ENCODE data around the gene MTNR1A. TPM values are rescaled to one million over a fixed set of nuclear protein-coding genes. Genes with fewer than 3 reads are reported as not detected.

The MTNR1A gene
- total and polyA plus RNA-seq, 2 of the 4 experiments (the other 2 are of a cell fraction): not detected

DNA sequence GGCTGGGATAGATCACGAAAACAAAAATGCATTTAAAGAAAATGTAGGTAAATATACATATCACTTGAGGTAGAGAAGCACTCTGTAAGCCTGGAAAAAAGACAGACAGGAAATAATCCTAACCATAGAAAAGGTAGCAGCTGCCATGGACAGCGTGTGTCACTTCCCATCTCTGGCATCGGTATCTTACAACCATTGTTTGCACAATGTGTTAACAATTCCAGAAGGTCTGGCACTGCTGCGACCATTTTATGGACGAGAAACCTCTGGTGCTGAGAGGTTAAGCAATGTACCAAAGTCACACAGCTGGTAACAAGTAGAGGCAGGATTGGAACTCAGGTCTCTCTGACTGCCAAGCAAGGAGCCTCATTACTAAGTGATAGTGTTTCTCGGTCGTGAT is 1.7 kb upstream of the MTNR1A start:
- H3K4me1 ChIP-seq (ENCODE audit: control insufficient read depth, insufficient read depth, low read length): peaks cover 3% of the 10 kb centered on the region; the same call in 1 of the 2 replicates
- peaks cover 5% of the 10 kb centered on the region; the same call in 1 of the 2 replicates for H3K9me1 ChIP-seq (ENCODE audit: insufficient read depth, low read length)
- intact Hi-C loops (cut with micrococcal nuclease) (no loop called here), in situ Hi-C loops (cut with MboI; ENCODE audit: low sequenced_read_pairs) (no loop called here), dilution Hi-C loops (cut with HindIII; ENCODE audit: low sequenced_read_pairs, unreplicated experiment) (no loop called here)
- no peak overlapping the region for H3K18ac ChIP-seq (ENCODE audit: low read depth, low read length)
- no peak overlapping the region for H3K27ac ChIP-seq (ENCODE audit: insufficient read depth, low read length)
- no peak overlapping the region for H3K23ac ChIP-seq (ENCODE audit: low read depth, low read length)
- no peak overlapping the region for H2BK5ac ChIP-seq (ENCODE audit: low read depth, low read length, poor library complexity, severe bottlenecking)
- no peak overlapping the region for H2AK5ac ChIP-seq (ENCODE audit: low read depth, low read length)
- H3K79me1 ChIP-seq (ENCODE audit: low read depth in 1 of 2, low read length in 2 of 2): no peaks in the 10 kb centered on the region
- BruUV-seq (replicated peaks): no TSS peak
- 0 out of 2 replicates have a peak, but pooled peaks cover 3% of the 10 kb centered on the region for H3K9me3 ChIP-seq (ENCODE audit: control insufficient read depth, insufficient read depth, low read length)
- H4K8ac ChIP-seq (ENCODE audit: low read depth in 2 of 2, low read length in 2 of 2): no peak overlapping the region
- no peak overlapping the region for H3K4me2 ChIP-seq (ENCODE audit: low read depth, low read length)
- H3K4me3 ChIP-seq (ENCODE audit: insufficient read depth, low read depth, low read length): no peak overlapping the region
- DNase-seq (no peak), ATAC-seq (ENCODE audit: low read depth) (no peak)
- no peak overlapping the region for H3K56ac ChIP-seq (ENCODE audit: extremely low read depth, insufficient read depth, low read length)
- H3K4ac ChIP-seq (ENCODE audit: low read depth, low read length): no peak overlapping the region
- WGBS, 2 experiments (ENCODE audit: extremely low coverage in 2 of 2, insufficient read length in 1 of 2): 82% methylated on average over 2 of the region's 7 CpGs; no CpG with 5 or more reads in 1 of the 2 experiments
- no peak overlapping the region for H4K5ac ChIP-seq (ENCODE audit: low read depth, low read length)
- H3K9ac ChIP-seq (ENCODE audit: low read depth, low read length): no peak overlapping the region
- no peaks in the 10 kb centered on the region for H3K36me3 ChIP-seq (ENCODE audit: control insufficient read depth, insufficient read depth, low read length)
- H2BK120ac ChIP-seq (ENCODE audit: low read depth, low read length): no peak overlapping the region
- TF ChIP-seq, protein P1, sequence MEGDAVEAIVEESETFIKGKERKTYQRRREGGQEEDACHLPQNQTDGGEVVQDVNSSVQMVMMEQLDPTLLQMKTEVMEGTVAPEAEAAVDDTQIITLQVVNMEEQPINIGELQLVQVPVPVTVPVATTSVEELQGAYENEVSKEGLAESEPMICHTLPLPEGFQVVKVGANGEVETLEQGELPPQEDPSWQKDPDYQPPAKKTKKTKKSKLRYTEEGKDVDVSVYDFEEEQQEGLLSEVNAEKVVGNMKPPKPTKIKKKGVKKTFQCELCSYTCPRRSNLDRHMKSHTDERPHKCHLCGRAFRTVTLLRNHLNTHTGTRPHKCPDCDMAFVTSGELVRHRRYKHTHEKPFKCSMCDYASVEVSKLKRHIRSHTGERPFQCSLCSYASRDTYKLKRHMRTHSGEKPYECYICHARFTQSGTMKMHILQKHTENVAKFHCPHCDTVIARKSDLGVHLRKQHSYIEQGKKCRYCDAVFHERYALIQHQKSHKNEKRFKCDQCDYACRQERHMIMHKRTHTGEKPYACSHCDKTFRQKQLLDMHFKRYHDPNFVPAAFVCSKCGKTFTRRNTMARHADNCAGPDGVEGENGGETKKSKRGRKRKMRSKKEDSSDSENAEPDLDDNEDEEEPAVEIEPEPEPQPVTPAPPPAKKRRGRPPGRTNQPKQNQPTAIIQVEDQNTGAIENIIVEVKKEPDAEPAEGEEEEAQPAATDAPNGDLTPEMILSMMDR (conservative IDR thresholded peaks at IDR 0.05; ENCODE audit: low read depth, low read length): no peak
- no peak for TF ChIP-seq MAZ (IDR thresholded peaks at IDR 0.05; ENCODE audit: borderline replicate concordance, low read depth, low read length)
- TF ChIP-seq SMC3 (IDR thresholded peaks at IDR 0.05; ENCODE audit: low read depth, low read length): no peak
- no peak for TF ChIP-seq RCOR1 (IDR thresholded peaks at IDR 0.05; ENCODE audit: insufficient replicate concordance, low read length)
- TF ChIP-seq MXI1 (IDR thresholded peaks at IDR 0.05; ENCODE audit: borderline replicate concordance, low read depth, low read length): no peak
- no peak for TF ChIP-seq BHLHE40 (IDR thresholded peaks at IDR 0.05; ENCODE audit: low read depth, low read length)
- TF ChIP-seq RFX5 (IDR thresholded peaks at IDR 0.05; ENCODE audit: low read depth, low read length): no peak
- H3K14ac ChIP-seq (replicated peaks; ENCODE audit: low read depth, low read length): no peak overlapping the region
- H3K27me3 ChIP-seq (ENCODE audit: control insufficient read depth, insufficient read depth, low read length): peaks cover 16% of the 10 kb centered on the region
- H2AFZ ChIP-seq (replicated peaks; ENCODE audit: low read length, poor library complexity): no peak overlapping the region
- H2AK9ac ChIP-seq (replicated peaks; ENCODE audit: low read depth, low read length, poor library complexity): no peak overlapping the region
- no peaks in the 10 kb centered on the region for H4K20me1 ChIP-seq (ENCODE audit: insufficient read depth, low read length)
- H4K91ac ChIP-seq (ENCODE audit: insufficient read depth, low read depth, low read length): no peak overlapping the region
- ChIA-PET CTCF (no interaction called here), POLR2A (ENCODE audit: unreplicated experiment) (interaction anchor here (0.6 kb wide), 1 partner anchor 1025 kb away, joined by 12 read pairs; no protein-coding TSS in a partner anchor)
- H2BK15ac ChIP-seq (ENCODE audit: low read depth, low read length): no peak overlapping the region
- H2BK20ac ChIP-seq (ENCODE audit: low read depth, low read length): no peak overlapping the region

Data from IMR-90 (cell line).